HPDE6-E6E7 (cell line): ENCODE measurements around the gene GRIK4.

Experiments used
- DNase-seq: peaks from one replicate; pipeline ENCODE4 v3.0.0; 2011; ENCODE audit warnings: missing footprints; ENCODE audit errors: extremely low spot score

The GRIK4 gene

DNA sequence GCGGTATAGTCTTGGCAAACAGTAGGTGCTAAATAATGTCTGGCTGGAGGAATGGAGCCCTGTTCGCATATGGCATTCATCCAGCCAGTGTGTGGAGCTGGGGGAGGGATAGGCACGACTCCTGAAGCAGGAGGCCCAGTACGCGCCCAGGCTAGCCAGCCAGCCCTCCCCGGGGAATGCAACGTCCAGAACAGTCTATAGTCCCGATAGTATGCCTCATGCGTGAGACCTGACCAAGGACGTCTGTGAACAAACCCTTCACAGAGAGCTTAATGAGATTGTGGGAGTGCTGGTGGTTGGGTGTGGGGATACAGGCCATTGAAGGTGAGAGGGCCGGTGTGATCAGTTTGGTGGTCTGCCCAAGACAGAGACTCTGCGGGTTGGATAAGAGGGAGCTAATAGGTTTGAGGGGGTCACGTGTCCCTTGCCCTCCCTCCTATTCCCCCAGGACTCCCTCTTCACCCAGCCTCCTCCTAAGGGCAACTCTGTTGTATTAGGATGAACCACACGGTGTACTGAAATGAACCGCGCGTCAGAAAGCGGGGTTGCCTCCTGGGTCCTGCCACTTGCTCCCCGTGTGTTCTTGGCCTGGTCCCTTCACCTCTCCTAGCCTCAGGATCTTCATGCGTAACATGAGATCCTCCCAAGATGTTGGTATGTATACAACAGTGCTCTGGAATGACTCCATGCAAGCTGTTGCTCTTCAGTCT is 987 bp upstream of the GRIK4 start:
- DNase-seq, result no peak

- DNase-seq, result no peak
Observed at GRCh38 chr11:120511820-120512738, 531 bp downstream of the GRIK4 start.

- DNase-seq, result no peak
Observed at GRCh38 chr11:120512739-120513435, 1.3 kb downstream of the GRIK4 start.

DNA sequence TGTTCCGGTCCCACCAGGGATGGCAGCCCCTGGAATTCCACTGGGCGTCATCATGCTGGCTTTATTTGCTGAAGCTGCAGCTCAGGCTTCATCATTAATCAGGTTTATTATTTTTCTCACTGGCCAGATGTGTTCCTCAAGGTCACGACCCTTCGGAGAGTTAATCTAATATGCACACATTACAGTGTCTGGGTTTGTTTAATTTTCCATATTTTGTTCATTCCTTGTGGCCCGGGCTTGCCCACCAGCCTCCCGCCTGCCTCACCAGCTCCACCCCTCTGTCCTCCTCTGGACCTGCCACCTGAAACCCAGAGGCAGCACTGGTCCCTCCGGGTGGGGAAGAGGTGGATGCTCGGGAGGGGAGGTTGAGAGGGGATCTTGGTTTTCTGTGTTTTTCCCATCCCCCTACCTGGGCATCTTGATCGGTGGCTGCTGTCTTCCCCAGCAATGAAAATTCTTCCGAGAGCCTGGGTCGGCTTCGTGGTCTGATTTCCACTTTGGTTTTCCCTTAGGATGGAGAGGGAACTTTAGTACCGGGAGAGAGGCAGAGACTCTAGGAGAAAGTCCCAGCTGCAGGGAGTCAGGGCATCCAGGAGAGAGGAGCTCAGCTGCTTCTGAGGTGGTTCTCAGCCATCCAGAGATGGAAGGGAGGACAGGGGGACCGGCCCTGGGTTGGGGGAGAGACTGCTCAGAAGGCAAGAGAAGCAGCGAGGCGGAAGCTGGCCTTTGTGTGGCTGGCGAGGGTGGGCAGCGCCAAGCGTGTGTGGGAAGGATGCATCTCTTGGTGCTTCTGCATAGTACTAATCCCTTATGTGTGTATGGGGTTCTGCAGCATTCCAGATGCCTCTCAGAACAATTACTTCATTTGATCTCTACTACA is 2.1 kb downstream of the GRIK4 start:
- no peak for DNase-seq

DNA sequence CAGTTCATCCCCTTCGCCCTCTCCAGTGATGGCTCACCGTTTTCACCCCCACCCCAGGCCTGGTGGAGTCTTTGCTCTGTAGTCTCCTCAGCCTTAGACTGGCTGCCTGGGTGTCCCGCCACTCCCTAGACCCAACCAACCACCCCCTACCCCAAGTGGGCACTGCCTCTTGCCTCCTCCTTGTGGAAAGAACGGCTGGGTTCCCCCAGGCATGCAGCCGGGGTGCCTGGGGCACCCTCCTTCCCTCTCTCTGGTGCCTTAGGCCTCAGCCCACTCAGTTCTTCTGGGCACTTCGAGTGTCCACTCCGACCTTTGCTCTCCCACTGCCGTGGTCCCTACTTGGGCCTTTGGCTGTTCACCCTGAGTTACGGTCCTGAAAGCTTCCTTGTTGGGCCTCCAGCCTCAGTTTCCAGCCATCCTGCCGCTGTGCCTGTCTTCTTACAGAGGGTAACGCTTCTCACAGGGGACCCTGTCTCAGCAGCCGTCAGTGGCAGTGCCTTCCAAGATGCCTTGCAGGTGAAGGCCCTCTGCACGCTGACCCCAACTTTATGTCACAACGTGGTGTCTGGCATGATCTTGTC is 3.1 kb downstream of the GRIK4 start:
- DNase-seq, result no peak

GRCh38 chr11:120515186-120515723 is 3.7 kb downstream of the GRIK4 start:
- DNase-seq, result no peak

DNA sequence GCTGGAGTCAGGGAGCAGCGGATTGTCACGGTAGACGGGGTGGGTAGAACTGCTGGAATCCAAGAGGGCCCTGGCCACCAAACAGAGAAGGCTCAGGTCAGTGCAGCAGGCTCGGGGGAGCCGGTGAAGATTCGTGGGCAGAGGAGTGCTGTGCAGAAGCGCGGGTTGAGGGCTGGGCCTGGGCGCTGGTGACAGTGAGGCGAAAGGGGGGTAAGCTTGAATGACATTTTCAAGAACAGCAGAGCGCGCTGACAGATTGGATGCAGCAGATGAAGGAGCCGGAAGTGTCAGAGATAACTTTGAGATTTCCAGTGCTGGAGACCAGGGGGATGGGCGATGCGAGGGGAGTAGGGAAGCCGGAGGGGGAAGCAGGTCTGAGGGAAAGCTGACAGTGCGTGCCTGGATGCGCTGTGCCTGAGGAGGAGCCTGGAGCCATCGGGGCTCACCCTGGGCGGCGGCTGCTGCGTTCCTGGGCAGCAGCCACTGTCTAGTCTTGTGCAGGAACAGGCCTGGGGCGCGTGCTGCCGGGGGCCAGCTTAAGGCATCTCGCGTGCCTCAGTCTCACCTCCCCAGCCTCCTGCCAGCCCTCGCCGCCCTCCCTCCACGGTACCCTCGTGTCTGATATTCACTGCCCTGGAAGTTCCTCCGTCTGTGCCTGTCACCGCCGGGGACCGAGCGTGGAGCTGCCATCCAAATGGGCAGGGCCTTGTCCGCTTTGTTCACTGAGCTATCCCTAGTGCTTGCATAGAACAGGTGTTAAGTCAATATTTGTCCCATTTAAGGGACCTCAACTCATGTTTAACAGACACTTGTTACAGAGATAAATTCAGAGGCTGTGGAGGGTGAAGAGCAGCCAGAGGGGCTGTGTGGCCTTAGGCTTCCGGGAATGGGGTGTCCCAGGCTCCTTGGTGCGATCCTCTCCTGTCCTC is 5.2 kb downstream of the GRIK4 start:
- no peak for DNase-seq

DNA sequence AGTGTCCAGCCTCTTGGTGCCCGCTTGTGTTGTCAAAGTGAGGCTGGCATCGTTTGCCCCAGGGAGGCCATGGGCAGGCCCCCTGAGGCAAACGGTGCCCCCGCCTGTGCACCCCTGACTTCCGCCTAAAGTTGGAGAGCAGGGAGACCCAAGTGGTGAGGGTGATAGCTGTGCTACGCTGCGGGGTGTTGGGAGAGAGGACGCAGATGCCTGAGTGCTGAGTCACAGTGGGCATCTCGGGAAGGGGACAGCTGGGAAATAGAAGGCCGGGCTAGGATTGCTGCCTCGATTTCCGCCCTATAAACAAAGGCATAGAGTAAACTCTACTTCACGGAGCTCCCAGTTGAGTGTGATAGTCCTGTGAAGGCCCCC is 5.8 kb downstream of the GRIK4 start:
- DNase-seq, result no peak

DNA sequence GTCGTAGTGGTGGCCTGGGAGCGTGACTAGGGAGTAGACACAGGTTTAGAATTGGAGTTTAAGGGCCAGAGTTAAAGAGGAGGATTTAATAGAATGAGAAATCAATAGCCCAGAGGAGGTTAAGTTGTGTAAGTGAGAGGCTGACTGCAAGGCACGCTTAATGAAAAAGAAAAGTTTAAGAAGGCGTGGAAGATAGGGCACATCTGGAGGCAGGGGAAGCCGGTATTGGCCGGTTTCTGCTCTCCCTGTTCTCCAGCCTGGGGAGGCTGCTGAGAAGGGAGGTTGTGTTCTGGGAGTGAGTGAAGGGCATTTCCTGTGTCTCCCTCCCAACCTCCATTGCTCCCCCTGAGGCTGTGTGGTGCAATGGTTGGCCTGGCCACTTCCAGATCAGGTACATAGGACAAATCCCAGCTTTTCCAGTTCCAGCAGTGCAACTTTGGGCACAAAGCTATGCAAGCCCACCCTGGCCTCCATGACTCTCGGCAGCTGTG is 6.3 kb downstream of the GRIK4 start:
- DNase-seq, result no peak

DNA sequence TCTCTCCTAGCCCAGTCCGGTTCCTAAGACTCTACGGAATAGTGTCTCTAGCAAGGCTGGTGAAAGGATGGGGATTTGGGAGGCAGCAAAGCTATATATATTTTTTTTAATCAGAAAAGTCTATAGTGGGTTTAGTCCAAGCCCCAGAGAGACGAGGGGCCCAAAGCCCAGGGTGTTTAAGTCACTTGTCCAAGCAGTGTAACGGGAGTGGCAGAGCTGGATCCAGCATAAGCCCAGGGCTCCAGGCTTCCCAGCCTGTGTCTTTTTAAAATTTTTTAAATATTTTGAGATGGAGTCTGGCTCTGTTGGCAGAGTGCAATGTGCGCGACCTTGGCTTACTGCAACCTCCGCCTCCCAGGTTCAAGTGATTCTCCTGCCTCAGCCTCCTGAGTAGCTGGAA is 6.8 kb downstream of the GRIK4 start:
- no peak for DNase-seq

DNA sequence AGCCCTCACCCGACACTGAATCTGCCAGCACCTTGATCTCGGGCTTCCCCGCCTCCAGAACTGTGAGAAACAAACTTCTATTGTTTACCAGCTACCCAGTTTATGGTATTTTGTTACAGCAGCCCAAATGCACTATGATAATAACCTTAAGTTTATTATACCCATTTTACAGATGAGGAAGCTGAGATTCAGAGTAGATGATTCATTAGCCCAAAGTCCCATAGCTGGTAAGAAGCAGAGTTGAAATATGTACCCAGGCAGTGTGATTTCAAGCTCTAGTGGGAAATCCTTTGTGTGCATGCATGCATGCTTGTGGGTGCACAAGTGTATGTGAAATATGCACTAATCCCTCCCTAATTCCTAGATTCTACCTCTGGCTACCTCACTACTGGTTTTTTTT is 7.9 kb downstream of the GRIK4 start:
- DNase-seq, result no peak

DNA sequence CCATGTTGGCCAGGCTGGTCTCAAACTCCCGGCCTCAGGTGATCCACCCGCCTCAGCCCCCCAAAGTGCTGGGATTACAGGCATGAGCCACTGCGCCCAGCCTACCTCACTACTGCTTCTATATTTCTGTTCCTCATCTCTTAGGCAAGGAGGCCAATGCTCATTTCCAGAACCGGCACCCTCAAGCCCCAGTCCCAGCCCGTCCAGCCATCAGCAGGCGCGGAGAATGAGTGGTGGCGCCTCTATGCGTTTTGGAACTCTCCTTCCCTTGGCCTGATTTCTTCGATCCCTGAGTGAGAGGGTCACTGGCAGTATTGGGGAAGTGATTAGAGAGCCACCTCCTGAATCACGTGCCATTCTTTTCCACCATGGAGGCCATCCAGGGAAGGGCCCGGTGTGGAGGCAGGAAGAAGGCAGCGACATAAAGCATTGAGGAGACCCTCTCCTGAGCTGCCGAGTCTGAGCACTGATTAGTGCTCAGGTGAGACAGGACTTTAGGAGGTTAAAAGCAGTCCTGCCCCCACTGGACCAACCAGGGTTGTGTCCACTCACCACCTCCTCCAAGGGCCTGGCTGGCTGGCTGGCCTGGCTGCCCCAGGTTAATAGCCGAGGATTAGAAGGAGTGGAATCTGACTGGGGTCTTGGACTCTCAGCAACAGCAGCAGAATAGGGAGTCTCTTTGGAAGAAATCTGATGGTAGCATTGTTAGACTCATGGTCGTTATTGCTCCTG is 8.7 kb downstream of the GRIK4 start:
- no peak for DNase-seq

- no peak for DNase-seq
Observed at GRCh38 chr11:120521176-120521575, 9.6 kb downstream of the GRIK4 start.

GRCh38 chr11:120522021-120522420 is 10.5 kb downstream of the GRIK4 start:
- no peak for DNase-seq

GRCh38 chr11:120522736-120523135 is 11.2 kb downstream of the GRIK4 start:
- no peak for DNase-seq

DNA sequence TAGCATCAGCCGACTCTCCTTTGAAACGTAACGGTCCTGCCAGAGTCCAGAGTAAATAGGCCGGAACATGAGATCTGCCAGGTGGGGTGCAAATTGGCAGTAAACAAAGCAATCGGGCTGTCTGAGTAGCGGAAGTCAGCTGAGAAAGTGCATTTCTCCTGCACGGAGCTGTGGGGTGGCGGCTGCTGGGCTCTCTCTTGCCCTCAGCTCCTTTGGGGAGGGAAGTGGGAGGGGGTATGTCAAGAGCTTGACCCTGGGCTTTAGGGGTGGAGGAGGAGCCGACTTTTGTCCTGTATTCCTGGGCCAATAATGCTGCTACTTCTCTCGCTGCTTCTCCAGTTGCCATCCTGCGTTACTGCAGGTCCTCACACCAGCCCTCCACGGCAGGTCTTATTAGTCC is 11.6 kb downstream of the GRIK4 start:
- DNase-seq, result no peak

DNA sequence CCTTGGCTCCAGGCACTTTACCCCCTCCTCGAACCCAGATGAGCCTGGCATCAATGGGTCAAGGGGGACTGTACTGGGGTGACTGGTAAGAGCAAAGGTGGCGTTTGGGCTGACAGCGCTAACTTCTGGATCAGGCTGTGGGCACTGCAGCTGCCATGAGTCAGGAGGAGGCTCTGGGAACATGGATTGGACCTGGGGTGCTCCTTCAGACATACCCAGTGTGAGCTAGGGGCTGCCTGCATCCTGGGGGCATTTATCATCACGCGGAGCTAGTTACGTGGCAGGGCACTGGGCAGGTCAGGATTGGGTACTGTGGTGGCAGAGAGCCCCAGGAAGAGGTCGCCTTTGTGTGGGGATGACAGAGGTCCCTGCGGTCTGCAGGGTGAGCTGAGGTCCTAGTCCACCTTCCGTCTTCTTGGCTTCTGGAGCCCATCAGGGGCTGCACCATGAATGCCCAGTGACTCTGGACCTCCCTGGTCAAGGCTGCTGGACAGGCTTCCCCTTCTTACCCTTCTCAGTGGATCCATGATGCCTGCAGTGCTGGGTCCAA is 13.1 kb downstream of the GRIK4 start:
- DNase-seq, result no peak
